ENCODE measurements around the gene GPR37L1. TPM values are rescaled to one million over a fixed set of nuclear protein-coding genes. Genes with fewer than 3 reads are reported as not detected.
"Not testable (repeated sequence)": the region's sequence is repeated elsewhere in the genome, so short reads cannot be mapped to it uniquely, and the experiment has no call there.

Gene GPR37L1
- total RNA-seq, 1 donor from 2014 or later = not detected

- DNase-seq = no peak
- Mint-ChIP-seq H3K36me3 (ENCODE audit: low read depth) (no peaks in the 10 kb centered on the region), H3K27ac (no peak overlapping the region), H3K9me3 (no peaks in the 10 kb centered on the region), H3K4me1 (no peaks in the 10 kb centered on the region), H3K4me3 (no peak overlapping the region), H3K27me3 (peaks cover 4% of the 10 kb centered on the region)
- ChIA-PET POLR2A (no interaction called here), CTCF (no interaction called here)
- no peak for ATAC-seq (ENCODE audit: low read depth)
- TF ChIP-seq CTCF (IDR thresholded peaks at IDR 0.05) = no peak
- intact Hi-C loops (cut with micrococcal nuclease) = no loop called here
Observed at GRCh38 chr1:202107801-202108731, 14.7 kb upstream of the GPR37L1 start.

GRCh38 chr1:202110977-202111376 is 11.7 kb upstream of the GPR37L1 start:
- intact Hi-C loops (cut with micrococcal nuclease) = no loop called here
- H3K4me1 Mint-ChIP-seq = peaks cover 1% of the 10 kb centered on the region

GRCh38 chr1:202111589-202111988 is 11.1 kb upstream of the GPR37L1 start:
- H3K9me3 Mint-ChIP-seq; H3K27ac Mint-ChIP-seq; intact Hi-C loops (cut with micrococcal nuclease); H3K27me3 Mint-ChIP-seq; DNase-seq; H3K36me3 Mint-ChIP-seq (ENCODE audit: low read depth); POLR2A ChIA-PET; H3K4me1 Mint-ChIP-seq; ATAC-seq (ENCODE audit: low read depth); H3K4me3 Mint-ChIP-seq: not testable (repeated sequence)
- CTCF ChIA-PET = interaction anchor here (0.8 kb wide), 1 partner anchor 24 kb away, joined by 3 read pairs; no protein-coding TSS in a partner anchor

More at GRCh38 chr1:202110977-202111376, 11.7 kb upstream of the GPR37L1 start:
- ATAC-seq (ENCODE audit: low read depth) = no peak
- Mint-ChIP-seq H3K9me3 (no peaks in the 10 kb centered on the region), H3K27me3 (no peaks in the 10 kb centered on the region), H3K4me3 (no peak overlapping the region), H3K27ac (no peak overlapping the region), H3K36me3 (ENCODE audit: low read depth) (no peaks in the 10 kb centered on the region)
- no peak for DNase-seq
- POLR2A ChIA-PET = no interaction called here
- CTCF ChIA-PET = no interaction called here
- TF ChIP-seq CTCF (IDR thresholded peaks at IDR 0.05) = no peak

GRCh38 chr1:202112859-202113689 is 9.6 kb upstream of the GPR37L1 start:
- POLR2A ChIA-PET = interaction anchor here (0.5 kb wide), 1 partner anchor 10 kb away, joined by 4 read pairs; no protein-coding TSS in a partner anchor
- TF ChIP-seq CTCF (IDR thresholded peaks at IDR 0.05) = no peak

GRCh38 chr1:202113690-202114300 is 8.9 kb upstream of the GPR37L1 start:
- no peak overlapping the region for H3K4me3 Mint-ChIP-seq
- no peaks in the 10 kb centered on the region for H3K27me3 Mint-ChIP-seq
- H3K36me3 Mint-ChIP-seq (ENCODE audit: low read depth) = no peaks in the 10 kb centered on the region
- H3K9me3 Mint-ChIP-seq = no peaks in the 10 kb centered on the region
- DNase-seq = no peak
- H3K27ac Mint-ChIP-seq = no peak overlapping the region
- ChIA-PET POLR2A (no interaction called here), CTCF (no interaction called here)
- no peak for ATAC-seq (ENCODE audit: low read depth)
- H3K4me1 Mint-ChIP-seq = peaks cover 1% of the 10 kb centered on the region
- intact Hi-C loops (cut with micrococcal nuclease) = no loop called here
- TF ChIP-seq CTCF (IDR thresholded peaks at IDR 0.05) = no peak

More at GRCh38 chr1:202112859-202113689, 9.6 kb upstream of the GPR37L1 start:
- ATAC-seq (ENCODE audit: low read depth) (no peak), DNase-seq (no peak)
- Mint-ChIP-seq H3K27ac (no peak overlapping the region), H3K4me1 (peaks cover 1% of the 10 kb centered on the region), H3K9me3 (no peaks in the 10 kb centered on the region), H3K27me3 (no peaks in the 10 kb centered on the region), H3K36me3 (ENCODE audit: low read depth) (no peaks in the 10 kb centered on the region), H3K4me3 (no peak overlapping the region)
- intact Hi-C loops (cut with micrococcal nuclease) = no loop called here
- CTCF ChIA-PET = interaction anchor here (0.7 kb wide), 1 partner anchor 217 kb away, joined by 4 read pairs; no protein-coding TSS in a partner anchor

Measured in activated B cell treated with CpG ODN at 0.5 μM for 24 hours (primary cell).